ENCODE data around the gene RFX4. TPM values are rescaled to one million over a fixed set of nuclear protein-coding genes. Genes with fewer than 3 reads are reported as not detected.

Gene RFX4
- total and polyA plus RNA-seq, 2 of the 8 experiments (the other 6 are each of a cell fraction or from before 2014, with no cell fraction given) = 0.06 TPM; not detected in 1

DNA sequence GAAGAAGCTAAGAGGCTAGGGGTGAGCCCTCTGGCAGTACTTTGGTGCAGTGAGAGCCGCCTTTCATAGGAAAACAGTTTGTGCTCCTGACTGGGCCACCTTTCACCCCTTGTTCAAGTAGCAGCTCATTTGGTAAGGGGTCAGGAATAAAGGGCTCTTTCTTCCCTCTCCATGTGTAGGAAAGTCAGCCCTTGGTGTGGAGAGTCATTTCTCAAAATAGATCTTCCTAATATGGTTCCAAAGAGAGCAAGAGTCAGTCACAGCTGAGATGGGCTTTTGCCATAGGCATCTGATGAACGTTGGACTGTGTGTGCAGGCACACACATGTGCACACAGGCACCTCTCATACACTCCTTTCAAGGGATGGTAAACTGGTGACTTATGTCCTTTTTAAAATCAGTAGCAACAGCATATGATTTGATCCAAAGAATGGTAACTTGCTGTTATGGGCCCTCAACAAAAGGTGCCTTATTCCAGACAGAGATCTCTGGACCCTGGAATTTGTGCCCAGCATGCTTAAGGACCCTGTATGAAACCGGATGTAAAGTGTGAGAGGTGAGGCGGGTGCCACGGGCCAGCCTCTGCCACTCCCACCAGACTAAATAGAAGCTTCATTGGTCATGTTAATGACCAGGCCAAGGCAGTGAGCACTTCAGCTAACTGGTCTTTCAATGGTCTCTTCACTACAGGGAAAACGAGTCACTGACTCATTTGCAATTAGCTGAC lies 175.0 kb downstream of the RFX4 start:
- Histone ChIP-seq H2BK20ac (ENCODE audit: low read length) (no peak overlapping the region), H2BK5ac (ENCODE audit: low read depth, low read length) (no peak overlapping the region), H3K79me2 (ENCODE audit: control insufficient read depth in 1 of 2, insufficient read depth in 2 of 2, low read length in 2 of 2) (no peaks in the 10 kb centered on the region), H3K36me3 (ENCODE audit: control insufficient read depth in 2 of 4, insufficient read depth in 4 of 4, low read length in 3 of 4) (no peaks in the 10 kb centered on the region), H4K8ac (ENCODE audit: extremely low read depth, insufficient read depth, low read length) (no peak overlapping the region), H2BK12ac (ENCODE audit: low read depth, low read length) (peak overlapping the region; percentile 62; the same call in 1 of the 2 replicates), H3K23me2 (ENCODE audit: low read depth, low read length) (no peaks in the 10 kb centered on the region), H3K79me1 (ENCODE audit: low read depth, low read length) (no peaks in the 10 kb centered on the region), H4K5ac (ENCODE audit: insufficient read length, low read depth, low read length) (no peak overlapping the region), H3K18ac (ENCODE audit: extremely low read depth, low read length) (no peak overlapping the region), H3K9ac (replicated peaks in 1 of 4; ENCODE audit: extremely low read depth in 1 of 4, low read depth in 3 of 4, low read length in 3 of 4) (no peak overlapping the region), H3K27ac (ENCODE audit: low read depth, low read length) (no peak overlapping the region), H2BK120ac (replicated peaks; ENCODE audit: low read depth, low read length) (no peak overlapping the region), H2BK15ac (ENCODE audit: low read length) (no peak overlapping the region), H3K23ac (ENCODE audit: insufficient read length) (no peak overlapping the region), H3K4me3 (ENCODE audit: extremely low read depth in 1 of 4, insufficient read depth in 2 of 4, low read depth in 3 of 4, low read length in 4 of 4) (no peak overlapping the region), H3K4me2 (ENCODE audit: insufficient read depth in 1 of 2, low read depth in 2 of 2, low read length in 2 of 2) (no peak overlapping the region), H2AK5ac (ENCODE audit: low read depth, low read length) (no peak overlapping the region), H2AFZ (ENCODE audit: low read length) (no peak overlapping the region), H3K56ac (replicated peaks; ENCODE audit: insufficient read length, low read depth, low read length) (no peak overlapping the region), H3K4ac (replicated peaks; ENCODE audit: insufficient read length, low read depth, low read length) (no peak overlapping the region), H3K14ac (ENCODE audit: insufficient read length) (no peak overlapping the region), H3K27me3 (replicated peaks in 1 of 4; ENCODE audit: control insufficient read depth in 3 of 4, extremely low read depth in 1 of 4, insufficient read depth in 3 of 4, low read length in 3 of 4) (no peaks in the 10 kb centered on the region), H4K91ac (replicated peaks; ENCODE audit: insufficient read length, low read length) (no peak overlapping the region), H3K4me1 (replicated peaks in 1 of 4; ENCODE audit: control insufficient read depth in 3 of 4, insufficient read depth in 4 of 4, low read length in 3 of 4) (peaks cover 0 to 12% (median 9%) of the 10 kb centered on the region in 4 experiments; a peak in 6 of 7 replicates), H4K20me1 (replicated peaks in 1 of 2; ENCODE audit: control insufficient read depth in 1 of 2, insufficient read depth in 2 of 2, low read length in 2 of 2) (no peaks in the 10 kb centered on the region), H3K9me3 (ENCODE audit: insufficient read depth in 2 of 2, low read depth in 1 of 2, low read length in 1 of 2) (no peaks in the 10 kb centered on the region)
- no peak for FAIRE-seq
- ChIA-PET CTCF (ENCODE audit: partially characterized antibody) (interaction anchor here (0.5 to 0.9 kb wide), 6 partner anchors 9 to 151 kb away, joined by 3 to 4 read pairs (median 3); no protein-coding TSS in a partner anchor), POLR2A (ENCODE audit: partially characterized antibody) (interaction anchor here (0.8 to 1.2 kb wide), 4 partner anchors 9 to 54 kb away, joined by 3 to 4 read pairs (median 4); partner anchors contain the start of gene RIC8B)
- DNase-seq (ENCODE audit: low read depth in 1 of 2, low spot score in 2 of 2) = no peak
- 82% methylated on average over 6 of the region's 6 CpGs; no CpG with 5 or more reads in 1 of the 2 experiments for WGBS, 2 experiments (ENCODE audit: extremely low coverage in 1 of 2, insufficient coverage in 1 of 2, insufficient read length in 1 of 2, insufficient replicate concordance in 2 of 2, low coverage in 1 of 2, low lambda C conversion rate in 2 of 2, missing lambda C conversion rate in 1 of 2)
- TF ChIP-seq TAF1 (IDR thresholded peaks at IDR 0.05; ENCODE audit: low read depth, low read length) = no peak
- no peak for TF ChIP-seq CBX5 (IDR thresholded peaks at IDR 0.05; ENCODE audit: low read depth, low read length)
- no peak for TF ChIP-seq POLR2A (IDR thresholded peaks at IDR 0.05; ENCODE audit: control extremely low read depth in 1 of 2, low read depth in 2 of 2, low read length in 2 of 2)
- TF ChIP-seq SIN3A (conservative IDR thresholded peaks at IDR 0.05 in 1 of 2, IDR thresholded peaks at IDR 0.05 in 1 of 2; ENCODE audit: low read depth in 1 of 2, low read length in 2 of 2) = no peak
- no peak for TF ChIP-seq CEBPB (IDR thresholded peaks at IDR 0.05; ENCODE audit: low read depth, low read length)
- no peak for TF ChIP-seq TEAD4 (IDR thresholded peaks at IDR 0.05; ENCODE audit: low read depth, low read length)
- TF ChIP-seq CBX8 (IDR thresholded peaks at IDR 0.05; ENCODE audit: borderline replicate concordance, low read depth, low read length) = no peak
- no peak for TF ChIP-seq POLR2AphosphoS5 (IDR thresholded peaks at IDR 0.05; ENCODE audit: low read depth, low read length)
- TF ChIP-seq RAD21 (IDR thresholded peaks at IDR 0.05 in 1 of 2, conservative IDR thresholded peaks at IDR 0.05 in 1 of 2; ENCODE audit: low read depth in 2 of 2, low read length in 2 of 2) = no peak
- no peak for TF ChIP-seq KDM4A (IDR thresholded peaks at IDR 0.05; ENCODE audit: low read depth, low read length, severe bottlenecking)
- TF ChIP-seq SP2 (IDR thresholded peaks at IDR 0.05; ENCODE audit: low read length) = no peak
